ENCODE results near the gene SPG7. TPM values are rescaled to one million over a fixed set of nuclear protein-coding genes. Genes with fewer than 3 reads are reported as not detected.
A peak's percentile ranks its signal among the peaks of the same experiment; 100 is the strongest.

SPG7 gene
- total and polyA plus RNA-seq, 4 donors = 34.5 to 102 (median 49.5) TPM

GRCh38 chr16:89489040-89489897 is 18.9 kb upstream of the SPG7 start (continued):
- peak in 1 of 2 donors; percentile 16 for TF ChIP-seq HNF4A (conservative IDR thresholded peaks at IDR 0.05)
- no peak for TF ChIP-seq EGR1 (IDR thresholded peaks at IDR 0.05; ENCODE audit: low read depth in 2 of 2)
- TF ChIP-seq NR2F2 (IDR thresholded peaks at IDR 0.05) = peak; percentile 53
- TF ChIP-seq HNF4G (IDR thresholded peaks at IDR 0.05) = no peak
- peak; percentile 16 to 48 for TF ChIP-seq RXRA (IDR thresholded peaks at IDR 0.05)
- peak; percentile 44 for TF ChIP-seq SP1 (IDR thresholded peaks at IDR 0.05)

- H3K36me3 ChIP-seq (ENCODE audit: control insufficient read depth in 4 of 4, insufficient read depth in 3 of 4, low read depth in 1 of 4, low read length in 3 of 4) = peaks cover 0 to 3% (median 0%) of the 10 kb centered on the region in 4 donors
- H3K9ac ChIP-seq (ENCODE audit: low read depth in 1 of 2, low read length in 2 of 2) = no peak overlapping the region
- peak overlapping the region; percentile 77 to 79 for H3K27ac ChIP-seq (ENCODE audit: low read depth in 1 of 2, low read length in 2 of 2)
- under 1% methylated on average over 81 of the region's 81 CpGs for WGBS
- no peaks in the 10 kb centered on the region for H3K9me3 ChIP-seq (ENCODE audit: control insufficient read depth in 4 of 4, low read length in 3 of 4)
- H3K27me3 ChIP-seq (ENCODE audit: control insufficient read depth in 4 of 4, insufficient read depth in 4 of 4, low read length in 3 of 4) = no peaks in the 10 kb centered on the region
- TF ChIP-seq JUND (IDR thresholded peaks at IDR 0.05) (no peak), MAX (IDR thresholded peaks at IDR 0.05) (no peak), ZBTB33 (IDR thresholded peaks at IDR 0.05) (no peak), HNF4A (conservative IDR thresholded peaks at IDR 0.05) (no peak), SP1 (IDR thresholded peaks at IDR 0.05) (no peak), RAD21 (IDR thresholded peaks at IDR 0.05) (no peak)
- peak overlapping the region; percentile 41 to 97 (median 47) for H3K4me3 ChIP-seq (ENCODE audit: low read depth in 1 of 3, low read length in 3 of 3)
- DNase-seq (ENCODE audit: low spot score) = peak; percentile 39
- H3K4me1 ChIP-seq (ENCODE audit: control insufficient read depth in 4 of 4, insufficient read depth in 4 of 4, low read length in 3 of 4) = peaks cover 1 to 40% (median 37%) of the 10 kb centered on the region in 4 donors
These were observed 18.2 kb upstream of the SPG7 start for GRCh38 chr16:89489898-89490438.

- peaks cover 0 to 3% (median 0%) of the 10 kb centered on the region in 4 donors for H3K36me3 ChIP-seq (ENCODE audit: control insufficient read depth in 4 of 4, insufficient read depth in 3 of 4, low read depth in 1 of 4, low read length in 3 of 4)
- under 1% methylated on average over 96 of the region's 96 CpGs for WGBS
- H3K27me3 ChIP-seq (ENCODE audit: control insufficient read depth in 4 of 4, insufficient read depth in 4 of 4, low read length in 3 of 4) = no peaks in the 10 kb centered on the region
- peak within 1 kb of the TSS; percentile 87 to 97 (median 92) for H3K4me3 ChIP-seq (ENCODE audit: low read depth in 1 of 3, low read length in 3 of 3)
- peak within 1 kb of the TSS; percentile 87 to 90 for H3K27ac ChIP-seq (ENCODE audit: low read depth in 1 of 2, low read length in 2 of 2)
- H3K9me3 ChIP-seq (ENCODE audit: control insufficient read depth in 4 of 4, low read length in 3 of 4) = no peaks in the 10 kb centered on the region
- H3K4me1 ChIP-seq (ENCODE audit: control insufficient read depth in 4 of 4, insufficient read depth in 4 of 4, low read length in 3 of 4) = peaks cover 0 to 34% (median 30%) of the 10 kb centered on the region in 4 donors
- DNase-seq (ENCODE audit: low spot score) = peak; percentile 98
- peak within 1 kb of the TSS; percentile 52 to 82 for H3K9ac ChIP-seq (ENCODE audit: low read depth in 1 of 2, low read length in 2 of 2)
- no peak for TF ChIP-seq HNF4A (conservative IDR thresholded peaks at IDR 0.05)
- peak in 1 of 2 donors; percentile 75 for TF ChIP-seq GABPA (IDR thresholded peaks at IDR 0.05 in 1 of 2, conservative IDR thresholded peaks at IDR 0.05 in 1 of 2)
- TF ChIP-seq FOXA1 (IDR thresholded peaks at IDR 0.05) = no peak
- TF ChIP-seq RAD21 (IDR thresholded peaks at IDR 0.05) = peak in 1 of 2 donors; percentile 13
- peak; percentile 49 for TF ChIP-seq MAX (IDR thresholded peaks at IDR 0.05)
- TF ChIP-seq YY1 (IDR thresholded peaks at IDR 0.05) = peak; percentile 85
- TF ChIP-seq SP1 (IDR thresholded peaks at IDR 0.05) = peak; percentile 96
- TF ChIP-seq FOXA2 (IDR thresholded peaks at IDR 0.05) = no peak
These were observed 17.6 kb upstream of the SPG7 start, which contains the start of gene ANKRD11 for GRCh38 chr16:89490439-89491237. Gene ANKRD11, minus strand, starts transcription at chr16:89490561. Its CDS starts 173,542 bp downstream, at chr16:89317019.
